GM12874 (cell line): ENCODE results near the gene PPCS.

ENCODE experiments used
- TF ChIP-seq, protein P1 (sequence below): IDR thresholded peaks from 2 replicates; pipeline ENCODE4 v1.5.1; 2011; ENCODE audit warnings: low read depth, mild to moderate bottlenecking, control low read depth, low read length, moderate library complexity; ENCODE audit not compliant: insufficient read depth

PPCS gene

DNA sequence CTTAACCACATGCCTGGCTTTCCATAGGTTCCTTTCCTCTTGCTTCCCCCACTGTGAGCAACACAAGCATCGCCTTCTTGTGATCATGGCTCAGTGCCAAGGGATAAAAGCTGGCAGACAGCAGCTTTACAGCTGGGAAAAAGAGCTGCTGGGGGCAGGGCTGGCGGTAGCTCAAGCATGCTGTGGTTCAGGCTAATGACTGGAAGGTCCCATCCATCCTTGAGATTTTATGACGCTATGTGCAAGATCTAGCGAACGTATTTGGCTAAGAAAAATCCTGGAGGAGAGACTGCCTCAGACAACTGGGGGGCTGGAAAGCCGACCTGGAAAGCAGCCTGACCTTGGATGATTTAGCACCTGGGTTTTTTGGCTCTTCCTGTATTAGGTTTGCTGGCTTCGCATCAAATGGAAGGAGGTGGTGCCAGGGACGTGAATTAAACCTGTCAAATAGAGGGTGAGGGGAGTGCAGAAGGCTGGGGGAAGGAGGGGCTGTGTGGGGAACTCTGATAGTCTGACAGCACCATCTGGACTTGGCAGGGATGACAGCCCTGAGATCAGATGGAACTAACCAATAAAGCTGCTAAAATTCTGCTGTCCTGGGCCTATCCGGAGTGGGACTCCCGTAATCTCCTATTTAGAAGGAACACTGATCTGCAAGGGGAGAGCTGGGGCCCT is 35.3 kb upstream of the PPCS start:
- TF ChIP-seq, protein P1, sequence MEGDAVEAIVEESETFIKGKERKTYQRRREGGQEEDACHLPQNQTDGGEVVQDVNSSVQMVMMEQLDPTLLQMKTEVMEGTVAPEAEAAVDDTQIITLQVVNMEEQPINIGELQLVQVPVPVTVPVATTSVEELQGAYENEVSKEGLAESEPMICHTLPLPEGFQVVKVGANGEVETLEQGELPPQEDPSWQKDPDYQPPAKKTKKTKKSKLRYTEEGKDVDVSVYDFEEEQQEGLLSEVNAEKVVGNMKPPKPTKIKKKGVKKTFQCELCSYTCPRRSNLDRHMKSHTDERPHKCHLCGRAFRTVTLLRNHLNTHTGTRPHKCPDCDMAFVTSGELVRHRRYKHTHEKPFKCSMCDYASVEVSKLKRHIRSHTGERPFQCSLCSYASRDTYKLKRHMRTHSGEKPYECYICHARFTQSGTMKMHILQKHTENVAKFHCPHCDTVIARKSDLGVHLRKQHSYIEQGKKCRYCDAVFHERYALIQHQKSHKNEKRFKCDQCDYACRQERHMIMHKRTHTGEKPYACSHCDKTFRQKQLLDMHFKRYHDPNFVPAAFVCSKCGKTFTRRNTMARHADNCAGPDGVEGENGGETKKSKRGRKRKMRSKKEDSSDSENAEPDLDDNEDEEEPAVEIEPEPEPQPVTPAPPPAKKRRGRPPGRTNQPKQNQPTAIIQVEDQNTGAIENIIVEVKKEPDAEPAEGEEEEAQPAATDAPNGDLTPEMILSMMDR: no peak

DNA sequence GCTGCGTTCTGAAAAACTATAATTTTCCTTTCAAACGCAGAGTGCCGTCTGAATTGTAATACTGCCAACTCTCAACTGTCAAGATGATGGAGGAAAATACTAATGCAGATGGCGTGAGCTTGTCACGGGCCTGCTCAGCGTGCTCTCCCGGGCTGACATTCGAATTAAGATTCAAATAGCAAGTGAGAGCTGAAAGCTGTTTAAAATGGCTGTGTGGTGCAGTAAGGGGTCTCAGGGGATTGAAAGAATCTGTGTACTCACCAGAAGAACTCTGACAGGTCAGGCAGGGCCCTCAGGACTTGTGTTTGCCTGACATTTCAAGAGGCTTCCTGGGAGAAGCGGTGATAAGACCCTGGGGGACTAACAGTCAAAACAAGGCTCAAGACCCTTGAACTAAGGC is 33.6 kb upstream of the PPCS start:
- TF ChIP-seq, protein P1: no peak

DNA sequence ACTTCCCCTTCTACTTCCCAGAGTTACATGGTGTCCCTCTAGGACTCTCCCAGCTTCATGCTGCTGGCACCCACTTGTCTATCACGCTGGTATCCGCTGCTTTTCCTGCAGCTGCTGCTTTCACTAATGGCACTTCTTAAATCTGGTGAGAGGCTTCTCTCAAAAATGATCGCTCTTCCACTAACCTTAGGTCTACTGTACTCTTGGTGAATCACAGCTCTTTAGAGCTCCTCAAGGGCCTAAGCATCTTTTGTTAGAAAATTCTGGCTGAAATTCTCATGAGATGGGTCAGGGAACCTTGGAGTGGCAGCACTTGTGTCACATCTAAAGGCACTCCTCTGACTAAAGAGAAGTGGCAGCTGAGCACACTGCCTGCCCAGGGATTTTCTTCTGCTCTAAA is 32.7 kb upstream of the PPCS start:
- TF ChIP-seq, protein P1: no peak

DNA sequence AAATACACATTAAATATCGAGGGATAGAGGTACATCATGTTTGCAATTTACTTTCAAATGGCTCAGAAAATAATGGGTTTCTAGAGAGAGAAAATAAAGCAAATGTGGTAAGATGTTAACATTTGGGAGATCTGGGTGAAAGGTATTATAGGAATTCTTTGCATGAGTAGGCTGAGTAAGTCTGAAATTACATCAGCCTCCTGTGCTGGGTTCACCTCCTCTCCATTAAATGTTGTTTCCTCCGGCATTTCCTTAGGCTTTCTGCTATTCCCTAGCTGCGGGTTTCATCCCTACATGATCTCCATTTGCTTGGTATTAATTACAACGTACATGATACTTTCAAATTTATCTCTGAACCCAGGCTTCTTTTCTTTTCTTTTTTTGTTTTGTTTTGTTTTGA is 32.1 kb upstream of the PPCS start:
- TF ChIP-seq, protein P1: no peak

DNA sequence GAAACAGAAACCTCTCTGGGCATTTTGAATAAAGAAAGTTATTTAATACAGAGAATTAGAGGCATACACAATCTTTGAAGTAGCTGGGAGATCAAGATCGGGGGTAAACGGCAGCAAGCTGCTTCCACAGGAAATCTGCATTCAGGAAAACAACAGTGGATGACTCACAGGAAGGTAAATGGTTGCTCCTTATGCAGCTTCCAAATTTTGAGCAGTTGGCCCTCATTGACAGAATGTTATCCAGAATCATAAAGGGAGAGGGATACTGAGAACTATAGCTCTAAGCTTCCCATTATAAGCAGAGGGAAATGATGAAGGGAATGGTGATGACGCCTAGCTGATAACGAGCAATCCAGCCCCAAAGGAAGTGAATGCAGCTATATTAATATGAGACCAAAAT is 29.1 kb upstream of the PPCS start:
- TF ChIP-seq, protein P1: no peak

DNA sequence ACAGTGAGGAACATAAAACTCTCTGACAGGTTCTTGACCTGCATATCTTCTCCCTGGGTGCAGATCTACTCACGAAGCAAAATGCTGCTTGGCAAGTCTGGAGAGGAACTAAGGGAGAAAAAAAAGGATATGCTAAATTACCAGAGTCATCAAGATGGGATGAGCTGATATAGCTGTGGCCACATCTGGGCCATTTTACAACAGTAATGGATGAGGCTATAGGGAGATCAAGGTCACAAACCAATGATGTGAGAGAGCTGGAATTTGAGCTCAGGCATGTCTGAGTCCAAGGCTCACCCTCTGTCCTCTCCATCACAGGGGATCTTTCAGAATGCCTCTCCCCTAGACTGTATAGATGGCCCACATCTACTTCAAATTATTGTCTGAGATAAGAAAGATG is 26.7 kb upstream of the PPCS start:
- TF ChIP-seq, protein P1: no peak

DNA sequence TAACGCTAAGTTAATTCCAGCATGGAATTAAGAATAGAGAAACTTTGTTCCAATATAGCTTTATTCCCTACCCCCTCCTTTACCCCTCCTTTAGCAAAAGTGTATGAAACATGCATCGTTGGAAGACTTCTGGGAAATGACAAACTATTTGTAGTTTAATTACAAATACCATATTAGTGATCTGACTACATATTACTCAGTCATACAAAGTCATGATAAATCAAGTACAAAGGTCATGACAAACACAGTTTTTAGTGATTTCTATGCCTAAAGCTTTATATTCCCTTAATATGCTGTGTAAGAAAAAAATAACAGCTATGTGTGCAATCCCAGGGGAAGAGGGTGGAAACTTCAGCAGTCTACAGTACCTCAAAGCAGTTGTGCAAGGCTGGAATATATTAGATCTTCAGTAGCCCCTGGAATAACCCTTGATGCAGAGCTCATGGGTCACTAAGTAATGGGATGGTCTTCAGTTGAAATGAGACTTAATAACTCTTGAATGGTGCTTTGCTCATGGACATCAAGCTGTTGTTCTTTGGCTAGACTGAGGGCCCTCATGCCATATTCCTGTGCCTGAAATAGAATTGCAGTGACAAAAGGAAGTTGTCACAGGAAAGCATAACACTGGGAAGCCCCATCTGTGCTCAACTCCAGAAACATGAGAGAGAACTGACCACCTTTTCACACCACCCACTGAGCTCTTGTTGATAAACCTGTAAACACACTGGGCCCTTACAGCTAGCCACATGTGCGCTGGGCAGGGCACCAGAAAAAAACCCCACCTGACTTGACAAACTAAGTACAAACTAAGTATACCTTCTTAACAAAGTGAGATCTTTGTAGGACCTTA is 25.8 kb upstream of the PPCS start:
- TF ChIP-seq, protein P1: no peak
